NCI-H2196 treated with DMSO at 0.1 percent for 48 hours (cell line): ENCODE results near the gene PRKCE.

Experiments used
- DNase-seq: peaks from one replicate; lab custom pipeline; 2025; ENCODE audit not compliant: unreplicated experiment; lab: John Stamatoyannopoulos, UW

The PRKCE gene

DNA sequence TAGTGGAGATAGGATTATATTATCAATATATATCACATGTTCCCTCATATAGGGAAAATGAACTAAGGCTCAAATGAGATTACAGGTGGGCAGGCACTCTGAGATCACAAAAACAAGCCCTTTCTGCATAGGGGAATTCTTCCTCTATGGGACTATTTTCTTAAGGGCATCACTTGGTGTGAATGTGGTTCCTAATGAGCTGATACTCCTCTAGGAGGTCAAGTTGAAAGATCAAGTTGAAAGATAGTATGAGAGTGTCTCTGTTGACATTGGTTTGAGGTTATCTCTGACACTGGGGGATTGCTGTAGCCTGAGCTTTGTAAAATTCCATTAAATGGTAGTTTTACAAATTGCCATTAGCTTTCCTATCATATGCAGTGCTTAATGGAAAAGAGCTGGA lies 270.4 kb downstream of the PRKCE start:
- no peak for DNase-seq

DNA sequence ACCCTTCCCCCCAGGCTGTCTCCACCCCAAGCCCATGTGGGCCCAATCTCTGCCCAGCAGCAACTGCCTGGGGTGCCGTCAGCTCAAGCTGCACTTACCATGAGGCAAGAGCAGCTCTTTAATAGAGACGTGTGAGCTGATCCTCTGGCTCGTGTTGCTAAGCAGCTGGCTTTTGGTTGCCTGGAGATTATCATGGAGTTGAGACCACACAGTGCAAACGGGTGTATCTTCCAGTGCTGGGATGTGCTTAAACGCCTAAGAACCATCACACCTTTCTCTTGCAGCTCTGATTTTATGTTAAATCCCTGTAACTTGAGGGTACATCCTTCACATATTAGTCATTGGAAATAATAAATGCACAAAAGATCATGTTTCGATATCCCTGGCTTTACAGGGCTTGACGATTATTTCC lies 271.1 kb downstream of the PRKCE start:
- DNase-seq, result peak; percentile 66

DNA sequence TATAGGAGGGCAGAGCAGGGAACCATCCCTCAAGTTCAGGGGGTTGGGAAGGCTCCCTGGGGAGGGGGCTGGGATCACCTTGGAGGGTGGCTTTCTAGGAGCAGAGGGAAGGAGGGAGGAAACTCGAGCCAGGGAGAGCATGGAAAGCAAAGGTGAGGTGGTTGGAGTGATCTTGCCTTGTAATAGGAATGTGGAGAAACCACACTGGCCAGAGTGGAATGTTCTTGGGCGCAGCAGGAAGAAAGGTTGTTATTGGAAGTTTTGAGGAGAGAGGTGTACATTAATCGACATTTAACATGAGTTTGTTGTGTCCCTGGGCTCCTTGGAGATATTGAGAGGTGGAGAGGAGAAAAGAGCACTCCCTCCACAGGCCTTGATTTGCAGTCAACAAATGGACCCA lies 272.2 kb downstream of the PRKCE start:
- no peak for DNase-seq

DNA sequence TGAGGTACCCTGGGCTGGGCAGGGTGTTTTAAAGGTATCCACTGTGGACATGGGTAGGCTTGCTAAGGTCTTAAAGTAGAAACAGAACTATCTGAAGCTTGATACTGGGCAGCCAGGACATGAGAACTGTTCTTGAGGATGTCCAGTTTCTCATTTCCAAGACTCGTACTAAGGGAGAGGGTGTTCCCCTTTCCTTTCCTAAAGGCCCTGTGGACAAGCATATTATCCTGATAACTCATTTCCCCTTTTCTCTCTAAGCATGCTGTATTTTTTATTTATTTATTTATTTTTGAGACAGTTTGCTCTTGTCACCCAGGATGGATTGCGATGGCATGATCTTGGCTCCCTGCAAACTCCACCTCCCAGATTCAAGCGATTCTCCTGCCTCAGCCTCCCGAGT lies 273.6 kb downstream of the PRKCE start:
- no peak for DNase-seq

DNA sequence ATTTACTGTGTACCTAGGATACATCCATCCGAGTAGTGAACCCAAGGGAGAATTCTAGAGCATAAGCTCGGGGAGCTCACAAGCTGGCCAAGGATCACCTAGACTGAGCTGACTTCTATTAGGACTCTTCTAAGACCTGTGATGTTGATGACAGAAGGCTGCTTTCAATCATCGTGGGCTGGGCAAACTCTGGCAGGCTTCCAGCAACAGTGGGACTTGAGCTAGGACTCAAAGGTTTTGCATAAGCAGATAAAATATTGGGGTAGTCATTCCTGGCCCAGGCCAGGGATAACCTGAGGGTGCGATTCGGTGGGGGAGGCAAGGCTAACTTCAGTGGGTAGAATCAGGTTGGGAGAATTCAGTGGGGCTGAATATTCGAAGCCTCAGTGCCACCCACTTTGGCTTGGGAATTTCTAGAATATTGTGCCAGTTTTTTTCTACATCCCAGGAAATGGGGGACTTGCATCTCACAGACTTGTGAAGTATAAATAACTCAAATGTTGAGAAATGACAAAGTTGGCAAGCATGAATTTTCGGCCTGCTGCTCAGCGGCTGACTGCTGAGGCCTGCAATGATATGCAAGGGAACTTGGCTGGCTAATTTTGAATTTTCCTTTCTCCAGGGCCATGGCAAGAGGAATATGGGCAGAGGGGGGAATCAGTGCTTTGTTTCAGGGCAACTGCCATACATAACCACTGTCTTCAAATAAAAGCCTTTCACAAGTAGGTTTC lies 274.3 kb downstream of the PRKCE start:
- no peak for DNase-seq

DNA sequence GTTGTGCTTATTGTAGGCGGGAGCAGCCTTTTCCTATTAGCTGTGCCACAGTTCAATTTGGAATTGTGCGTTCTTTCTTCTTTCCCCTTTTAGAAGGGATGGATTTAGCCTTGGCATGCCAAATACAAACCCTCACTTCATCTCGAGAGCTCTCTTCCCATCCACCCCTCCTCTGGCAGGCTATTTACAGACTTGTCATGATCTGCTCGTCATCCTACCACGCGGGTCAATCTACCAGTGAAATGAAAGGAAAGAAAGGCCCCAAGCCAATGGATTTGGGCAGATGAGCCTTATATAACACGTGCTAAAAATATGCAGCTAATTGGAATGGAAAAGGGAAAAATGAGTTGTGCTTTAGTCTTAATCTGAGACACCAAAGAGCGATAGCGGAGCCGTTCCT lies 277.5 kb downstream of the PRKCE start:
- DNase-seq, result no peak

DNA sequence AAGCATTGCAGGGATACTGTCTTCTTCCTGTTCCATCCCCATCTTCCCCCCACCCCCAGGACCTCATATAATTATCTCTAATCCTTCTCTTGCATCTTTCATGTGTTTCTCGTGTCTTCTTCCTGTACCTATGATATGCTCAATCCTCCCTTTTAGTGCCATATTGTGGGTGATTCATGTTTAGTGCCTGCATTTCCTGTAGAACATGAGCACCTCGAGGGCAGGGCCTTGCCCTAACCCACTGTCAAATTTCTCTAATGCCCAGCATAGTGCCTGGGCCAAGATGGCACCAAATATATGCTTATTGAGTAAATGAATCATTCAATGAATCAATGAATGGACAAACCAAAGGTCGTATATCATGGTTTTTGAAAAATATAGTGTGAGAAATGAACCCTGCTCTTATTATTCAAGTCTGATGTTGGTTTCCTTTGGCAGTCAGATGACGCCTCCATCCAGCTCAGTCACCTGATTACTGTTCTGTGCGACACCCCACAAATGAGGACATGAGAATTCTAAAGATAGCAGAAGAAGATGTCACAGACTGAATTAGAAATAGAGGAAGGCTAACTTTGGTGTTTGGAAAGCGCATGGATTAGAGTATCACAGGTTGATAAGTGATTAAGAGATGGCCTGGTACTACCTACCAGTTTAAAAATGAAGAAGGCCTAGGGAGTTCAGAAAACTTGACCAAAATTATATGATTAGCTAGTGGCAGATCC lies 278.4 kb downstream of the PRKCE start:
- DNase-seq, result no peak

DNA sequence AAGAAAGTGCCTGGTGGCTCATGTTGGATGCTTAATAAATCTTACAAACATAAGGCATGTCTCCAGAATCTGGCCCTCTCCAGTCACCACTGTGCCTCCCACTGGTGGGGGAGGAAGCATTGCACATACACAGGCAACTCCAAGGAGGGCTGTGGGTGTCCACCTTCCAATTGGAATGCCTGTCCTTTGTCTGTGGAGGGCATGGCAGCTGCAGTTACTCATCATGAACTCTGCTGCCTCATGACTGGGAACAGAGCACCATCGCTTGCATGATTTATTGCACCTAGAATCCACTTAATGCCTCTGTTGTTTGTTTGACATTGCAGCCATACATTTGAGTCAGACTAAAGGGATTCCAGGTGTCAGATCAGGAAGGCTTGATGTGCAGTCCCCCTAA lies 278.9 kb downstream of the PRKCE start:
- no peak for DNase-seq

DNA sequence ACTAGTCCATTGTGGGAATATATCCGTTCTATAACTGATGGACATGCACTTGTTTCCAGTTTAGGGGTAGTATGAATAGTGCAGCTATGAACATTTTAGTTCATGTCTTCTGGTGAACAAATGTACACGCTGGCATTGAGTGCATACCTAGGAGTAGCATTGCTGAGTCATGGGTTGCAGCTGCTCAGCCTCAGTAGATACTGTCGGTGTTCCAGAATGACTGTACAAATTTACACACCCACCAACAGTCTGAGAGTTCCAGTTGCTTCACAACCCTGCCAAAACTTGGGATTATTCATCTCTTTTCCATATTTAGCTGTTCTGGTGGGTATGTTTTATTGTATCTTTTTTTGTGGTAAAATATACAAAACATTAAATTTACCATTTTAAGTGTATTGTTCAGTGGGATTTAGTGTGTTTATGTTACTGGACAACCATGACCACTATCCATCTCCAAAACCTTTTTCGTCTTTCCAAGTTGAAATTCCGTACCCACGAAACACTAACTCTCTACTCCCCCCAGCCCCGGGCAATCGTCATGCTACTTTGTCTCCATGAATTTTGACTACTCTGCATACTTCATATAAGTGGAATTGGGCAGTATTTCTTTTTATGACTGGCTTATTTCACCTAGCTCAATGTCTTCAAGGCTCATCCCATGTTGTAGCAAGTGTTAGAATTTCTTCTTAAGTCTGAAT lies 281.0 kb downstream of the PRKCE start:
- DNase-seq, result no peak

DNA sequence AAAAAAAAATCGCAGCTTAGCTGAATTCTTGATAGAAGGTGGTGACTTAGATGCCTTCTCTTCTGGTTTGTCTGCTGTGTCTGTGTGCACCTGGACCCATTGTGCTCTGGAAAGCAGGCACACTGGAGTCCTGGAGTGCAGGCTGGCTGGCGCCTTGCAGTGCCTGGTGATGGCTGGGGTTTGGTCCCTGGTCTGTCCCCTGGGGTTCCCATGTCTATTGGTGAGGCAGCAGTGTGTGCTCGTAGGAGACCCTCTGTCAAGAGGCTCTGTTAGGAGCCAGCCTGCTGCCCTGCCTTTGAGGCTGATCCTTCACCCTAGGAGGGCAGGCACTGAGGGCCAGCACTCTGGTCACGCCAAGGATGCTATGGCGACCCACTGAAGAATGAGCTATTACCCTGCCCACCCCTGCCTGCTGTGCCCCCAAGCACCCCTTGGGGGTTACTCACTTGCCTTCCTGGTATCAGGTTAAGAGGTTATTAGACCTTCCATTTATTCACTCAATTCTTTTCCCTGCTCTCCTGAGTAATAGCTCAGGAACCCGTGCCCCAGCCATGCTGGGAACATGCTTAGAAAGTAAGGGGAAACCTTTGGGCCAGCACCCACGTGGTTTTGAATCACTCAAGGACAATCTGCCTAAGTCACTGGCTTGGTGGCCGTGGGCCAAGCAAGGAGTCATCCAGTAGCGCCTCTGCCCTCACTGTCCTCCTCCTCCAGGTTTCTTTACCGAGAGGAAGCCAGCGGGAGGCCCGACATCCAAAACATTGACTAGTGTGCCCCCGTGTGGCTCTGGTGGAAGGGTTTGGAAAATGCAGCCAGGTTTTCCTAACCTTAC lies 284.5 kb downstream of the PRKCE start:
- DNase-seq, result peak; percentile 94

DNA sequence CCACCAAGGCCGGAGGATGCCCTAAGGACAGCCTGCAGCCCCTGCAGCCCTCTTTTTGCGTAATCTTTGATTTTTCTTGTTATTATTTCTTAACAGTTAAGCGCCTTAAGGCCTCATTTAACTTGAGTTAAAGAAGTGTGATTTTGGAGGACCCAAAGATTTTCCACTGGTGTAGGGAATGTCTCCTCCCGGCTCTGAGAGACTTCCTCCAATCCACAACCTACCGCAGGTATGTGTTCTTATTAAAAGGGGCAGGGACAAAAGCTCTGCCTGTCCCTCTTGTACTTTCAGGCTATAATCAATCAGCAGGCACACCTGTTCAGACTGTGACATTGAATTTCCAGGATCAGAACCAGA lies 285.1 kb downstream of the PRKCE start:
- DNase-seq, result no peak

DNA sequence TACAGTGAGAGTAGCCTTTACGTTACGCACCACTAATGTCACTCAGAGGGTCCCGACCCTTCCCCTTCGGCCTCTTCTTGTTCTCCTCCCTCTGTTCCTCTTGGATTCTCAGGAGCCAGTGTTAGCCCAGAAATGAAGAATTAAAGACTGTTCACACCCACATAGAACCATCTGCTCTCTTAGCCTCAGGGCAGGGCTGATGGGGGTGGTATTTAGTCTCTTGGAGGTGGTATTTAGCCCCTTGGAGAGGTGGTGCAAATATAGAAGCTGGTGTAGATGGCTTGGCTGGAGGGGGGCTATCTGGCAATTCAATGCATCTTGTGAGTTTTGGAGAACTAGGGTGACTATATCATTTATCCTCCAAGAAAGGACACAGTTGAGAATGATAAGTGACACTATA lies 286.5 kb downstream of the PRKCE start:
- DNase-seq, result no peak

DNA sequence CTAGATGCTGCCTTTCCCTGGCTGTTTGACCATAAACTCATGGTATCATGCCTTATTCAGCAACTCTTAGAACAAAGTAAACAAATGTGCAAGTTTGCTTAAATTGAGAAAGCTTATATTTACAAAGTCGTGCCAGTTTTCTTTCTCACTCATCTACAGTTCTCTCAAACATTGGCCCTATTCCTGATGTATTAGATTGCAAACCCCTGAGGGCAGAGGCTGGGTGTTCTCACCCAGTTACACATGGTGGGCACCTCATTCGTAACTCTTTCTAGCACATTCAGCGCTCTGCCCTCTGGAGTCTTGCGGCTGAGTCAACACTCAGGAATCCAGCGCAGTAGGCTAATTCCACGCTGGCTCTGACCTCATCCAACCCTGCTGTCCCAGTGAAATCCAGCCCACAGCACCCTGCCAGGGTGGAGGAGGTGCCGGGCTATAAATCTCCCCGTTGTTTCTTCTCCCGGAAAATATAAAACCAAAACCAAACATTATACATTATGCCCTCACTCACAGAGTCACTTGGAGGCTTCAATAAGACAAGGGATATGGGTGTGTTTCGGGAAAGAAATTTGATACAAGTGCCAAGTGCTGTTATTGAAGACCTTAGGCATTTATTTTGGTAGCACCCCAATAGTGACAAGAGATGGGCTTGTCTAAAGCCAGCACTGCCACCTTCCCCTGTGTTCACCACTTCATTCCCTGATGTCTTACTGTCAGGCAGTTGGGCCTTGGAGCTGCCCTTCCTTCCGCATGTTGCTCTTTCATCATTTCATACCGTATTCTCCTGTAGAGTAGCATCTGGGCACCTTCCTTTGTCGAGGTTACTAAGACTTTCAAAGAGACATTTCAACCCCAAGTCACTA lies 287.4 kb downstream of the PRKCE start:
- peak; percentile 35 for DNase-seq

DNA sequence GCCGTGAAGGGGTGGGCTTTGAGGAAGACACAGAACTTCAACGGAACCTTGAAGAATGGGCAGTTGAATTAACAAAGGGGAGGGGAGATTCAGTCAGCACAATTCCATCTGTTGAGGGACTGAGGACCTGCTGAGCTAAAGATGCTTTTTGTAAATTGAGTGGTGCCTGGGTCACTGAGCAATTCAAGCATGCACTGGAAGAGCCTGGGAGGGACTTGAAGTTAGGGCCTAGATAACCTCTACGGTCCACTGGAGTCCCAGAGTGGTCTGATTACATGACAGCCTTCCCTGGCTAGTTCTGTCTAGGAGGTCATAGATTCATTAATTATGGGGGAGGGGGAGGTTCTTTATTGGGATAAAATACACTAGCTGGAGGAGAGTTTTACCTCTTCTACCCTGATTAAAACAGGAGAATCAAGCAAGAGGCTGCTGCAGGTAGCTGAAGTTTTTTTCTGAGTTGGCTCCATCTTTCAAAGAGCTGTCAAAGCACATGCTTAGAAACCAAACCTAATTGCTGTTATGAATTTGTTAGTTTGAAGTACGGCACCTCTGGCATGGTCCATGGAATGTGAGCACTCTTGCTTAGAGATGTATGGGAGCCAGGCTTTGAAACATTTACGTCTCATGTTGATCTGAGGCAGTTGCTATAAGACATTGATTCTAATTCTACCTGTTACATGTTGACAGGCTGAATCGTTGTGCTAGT lies 290.2 kb downstream of the PRKCE start:
- DNase-seq, result no peak

DNA sequence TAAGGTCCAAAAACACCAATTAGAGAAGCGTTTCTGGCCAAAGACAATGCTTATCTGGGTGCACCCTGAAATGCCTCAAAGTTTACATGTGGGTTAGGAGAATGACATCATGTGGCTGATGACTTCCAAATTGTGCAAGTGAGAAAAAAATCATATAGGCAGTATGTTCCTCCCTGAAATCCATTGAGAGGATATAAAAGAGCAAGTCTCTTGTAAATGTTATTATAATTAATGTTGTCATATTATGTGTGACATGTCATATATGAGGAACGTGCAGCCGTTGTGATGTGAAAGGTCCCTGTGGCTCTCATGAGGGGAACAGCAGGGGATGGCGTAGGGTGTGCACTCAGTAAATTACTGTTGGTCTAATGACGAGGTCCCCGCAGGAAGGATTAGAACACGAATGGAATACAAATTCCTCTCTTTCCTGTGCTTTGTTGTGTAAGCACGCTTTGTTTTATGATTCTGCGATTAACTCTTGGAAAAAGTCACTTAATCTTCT lies 290.8 kb downstream of the PRKCE start:
- DNase-seq, result no peak

DNA sequence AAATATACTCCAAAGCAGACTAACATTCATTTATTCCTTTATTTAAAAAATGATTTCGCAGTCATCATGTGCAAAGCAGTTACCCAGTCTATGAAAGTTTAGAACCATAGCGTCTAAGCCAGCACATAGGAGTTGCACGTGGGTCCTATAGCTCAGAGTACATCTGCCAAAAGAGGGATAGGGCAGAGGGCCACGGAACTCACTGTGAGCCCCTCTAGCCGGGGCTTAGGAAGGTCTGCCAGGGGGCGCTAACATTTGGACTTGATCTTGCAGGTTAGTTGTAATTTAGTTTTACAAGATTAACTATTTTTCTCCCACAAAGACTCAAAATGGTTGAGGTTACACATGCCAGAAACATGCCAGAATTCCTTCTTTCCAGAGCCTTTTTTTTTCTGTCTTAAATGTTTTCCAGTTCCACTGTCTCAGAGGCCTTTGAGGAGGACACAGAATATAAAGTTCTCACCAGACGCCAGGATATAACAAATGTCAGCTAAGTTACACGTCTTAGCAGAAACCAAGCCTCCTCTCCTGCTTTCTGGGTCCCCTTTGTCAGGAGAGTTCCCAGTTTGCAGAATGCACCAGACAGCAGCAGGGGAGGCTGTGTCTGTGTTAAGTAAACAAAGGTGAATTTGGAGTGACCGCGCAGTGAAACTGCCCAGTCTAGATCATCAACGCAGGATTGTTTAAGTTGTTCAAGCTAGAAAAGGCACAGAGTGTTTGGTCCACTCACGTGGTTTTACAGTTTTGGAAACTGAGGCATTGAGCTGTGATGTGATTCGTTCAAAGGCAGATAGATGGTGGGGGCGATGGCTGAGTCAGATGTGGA lies 292.0 kb downstream of the PRKCE start:
- no peak for DNase-seq

DNA sequence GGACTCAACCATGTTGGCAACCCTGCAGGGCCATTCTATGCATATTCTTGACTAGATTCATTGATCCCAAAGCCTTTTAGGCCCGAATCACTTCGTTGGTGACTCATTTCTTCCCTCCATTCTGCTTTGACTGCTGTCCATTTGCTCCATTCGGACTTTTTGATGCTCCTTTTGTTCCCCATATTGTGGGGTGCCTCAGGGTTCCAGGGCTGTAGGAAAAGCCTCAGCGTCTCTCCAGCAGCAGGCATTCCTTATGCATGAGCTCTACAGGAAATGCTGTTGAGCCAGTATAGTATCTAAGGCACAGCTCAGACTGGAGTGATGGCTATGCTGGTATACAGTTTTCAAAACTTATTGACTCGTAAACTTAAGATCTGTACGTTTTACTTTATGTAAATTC lies 292.6 kb downstream of the PRKCE start:
- no peak for DNase-seq

DNA sequence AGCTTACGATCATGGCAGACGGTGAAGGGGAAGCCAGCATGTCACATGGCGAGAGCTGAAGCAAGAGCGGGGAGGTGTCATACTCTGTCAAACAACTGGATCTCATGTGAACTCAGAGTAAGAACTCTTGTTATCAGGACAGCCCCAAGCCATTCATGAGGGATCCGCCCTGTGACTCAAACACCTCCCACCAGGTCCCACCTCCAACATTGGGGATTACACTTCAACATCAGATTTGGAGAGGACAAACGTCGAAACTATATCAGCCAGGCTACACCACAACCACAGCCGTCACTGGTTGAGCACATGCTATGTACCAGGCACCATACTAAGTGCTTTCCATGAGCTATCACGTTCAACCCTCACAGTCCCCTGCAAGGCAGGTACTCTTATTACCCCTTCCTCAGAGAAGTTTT lies 293.8 kb downstream of the PRKCE start:
- no peak for DNase-seq

DNA sequence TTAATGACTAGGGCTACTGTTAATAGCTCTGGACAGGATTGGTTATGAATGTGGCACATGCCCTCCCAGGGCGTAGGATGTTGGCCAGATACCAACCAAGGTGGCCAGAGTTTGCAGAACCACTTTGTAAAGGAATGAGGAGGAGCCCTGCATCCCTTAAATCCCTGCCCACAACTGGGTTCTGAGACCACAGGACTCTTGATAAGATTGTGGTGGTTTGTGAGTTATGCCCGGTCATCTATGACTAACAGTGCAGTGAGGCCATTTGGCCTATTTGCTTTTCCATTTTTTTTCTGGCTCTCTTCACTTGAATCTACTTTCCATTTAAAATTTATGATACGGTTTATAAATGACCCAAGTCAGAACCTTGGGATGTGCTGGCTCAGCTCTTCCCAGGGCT lies 294.5 kb downstream of the PRKCE start:
- no peak for DNase-seq
